ENCODE data around the gene SEC31B.

DNA sequence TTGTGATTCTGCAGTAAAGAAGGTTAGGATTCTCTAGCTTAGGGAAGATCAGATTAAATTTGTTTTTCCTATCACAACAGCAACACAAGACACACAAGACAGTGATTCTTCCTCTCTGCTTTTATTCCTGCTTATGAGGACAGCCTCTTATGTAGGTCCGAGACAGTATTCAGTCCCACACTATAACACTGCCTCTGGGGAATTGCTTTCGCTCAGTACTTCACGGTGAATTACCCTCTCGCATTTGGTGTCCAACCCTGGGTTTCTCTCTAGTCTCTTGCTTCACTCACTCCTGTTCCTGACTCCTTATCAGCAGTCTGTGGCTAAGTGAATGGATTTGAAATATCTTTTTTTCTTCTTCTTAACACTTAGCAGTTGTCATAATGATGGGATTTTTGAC lies 17.8 kb upstream of the SEC31B start:
- TF ChIP-seq, protein P1, sequence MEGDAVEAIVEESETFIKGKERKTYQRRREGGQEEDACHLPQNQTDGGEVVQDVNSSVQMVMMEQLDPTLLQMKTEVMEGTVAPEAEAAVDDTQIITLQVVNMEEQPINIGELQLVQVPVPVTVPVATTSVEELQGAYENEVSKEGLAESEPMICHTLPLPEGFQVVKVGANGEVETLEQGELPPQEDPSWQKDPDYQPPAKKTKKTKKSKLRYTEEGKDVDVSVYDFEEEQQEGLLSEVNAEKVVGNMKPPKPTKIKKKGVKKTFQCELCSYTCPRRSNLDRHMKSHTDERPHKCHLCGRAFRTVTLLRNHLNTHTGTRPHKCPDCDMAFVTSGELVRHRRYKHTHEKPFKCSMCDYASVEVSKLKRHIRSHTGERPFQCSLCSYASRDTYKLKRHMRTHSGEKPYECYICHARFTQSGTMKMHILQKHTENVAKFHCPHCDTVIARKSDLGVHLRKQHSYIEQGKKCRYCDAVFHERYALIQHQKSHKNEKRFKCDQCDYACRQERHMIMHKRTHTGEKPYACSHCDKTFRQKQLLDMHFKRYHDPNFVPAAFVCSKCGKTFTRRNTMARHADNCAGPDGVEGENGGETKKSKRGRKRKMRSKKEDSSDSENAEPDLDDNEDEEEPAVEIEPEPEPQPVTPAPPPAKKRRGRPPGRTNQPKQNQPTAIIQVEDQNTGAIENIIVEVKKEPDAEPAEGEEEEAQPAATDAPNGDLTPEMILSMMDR (IDR thresholded peaks at IDR 0.05) = no peak
- TF ChIP-seq POLR2A (IDR thresholded peaks at IDR 0.05) = no peak

Measured in testis (tissue), 2 donors.